ENCODE results near the gene RCOR3. TPM values are rescaled to one million over a fixed set of nuclear protein-coding genes. Genes with fewer than 3 reads are reported as not detected.
"Not testable (repeated sequence)": the region's sequence is repeated elsewhere in the genome, so short reads cannot be mapped to it uniquely, and the experiment has no call there.

The RCOR3 gene
- polyA plus RNA-seq (2013, experiment 1 of 4), result 34.0 TPM
- polyA plus RNA-seq (2013, experiment 2 of 4), result 38.7 TPM
- 30.1 TPM for polyA plus RNA-seq (2013, experiment 3 of 4)
- polyA plus RNA-seq (2013, experiment 4 of 4), result 34.0 TPM

DNA sequence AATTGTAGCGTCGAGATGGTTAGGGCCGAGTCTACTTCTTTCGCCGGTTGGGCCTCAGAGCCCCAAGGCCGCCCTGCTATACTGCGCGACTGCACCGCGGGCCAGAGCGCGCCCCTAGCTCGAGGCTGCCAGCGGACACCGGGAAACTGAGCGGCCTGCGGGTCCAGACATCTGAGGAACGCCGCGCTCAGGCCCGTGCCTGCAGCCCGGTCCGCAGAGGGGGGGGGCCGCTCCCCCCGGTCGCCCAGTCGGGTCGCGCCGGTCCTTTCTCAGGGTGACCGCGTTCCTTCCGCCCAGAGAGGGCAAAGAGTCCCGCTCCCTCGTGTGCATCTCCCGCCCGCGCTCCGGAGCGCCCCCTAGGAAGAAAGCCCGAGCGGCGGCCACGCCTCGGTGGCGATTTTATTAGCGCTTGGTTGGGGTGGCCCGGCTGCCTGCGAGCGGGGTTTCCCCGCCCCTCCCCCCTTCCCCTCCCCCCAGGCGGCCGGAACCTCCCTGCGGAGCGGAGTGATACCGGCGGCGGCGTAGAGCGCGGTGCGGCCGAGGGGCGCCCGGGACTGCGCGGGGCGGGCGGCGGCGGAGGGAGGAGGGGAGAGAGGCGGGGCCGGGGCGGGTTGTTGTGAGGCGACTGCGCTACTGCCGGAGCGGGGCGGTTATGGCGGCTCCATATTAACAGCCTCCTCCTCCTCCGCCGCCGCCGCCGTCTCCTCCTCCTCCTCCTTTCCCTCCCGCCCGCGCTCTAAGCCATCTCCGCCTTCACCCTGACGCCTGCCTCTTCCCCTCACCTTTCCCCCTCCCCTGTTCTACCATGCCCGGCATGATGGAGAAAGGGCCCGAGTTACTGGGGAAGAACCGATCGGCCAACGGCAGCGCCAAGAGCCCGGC lies at the start of gene RCOR3:
RCOR3 (plus strand) TSS at position 611 of the 882 bp plus-strand sequence; CDS start at position 806, 195 bp downstream.
- 0% methylated on average over 89 to 91 of the region's 97 CpGs for WGBS, 2 experiments

DNA sequence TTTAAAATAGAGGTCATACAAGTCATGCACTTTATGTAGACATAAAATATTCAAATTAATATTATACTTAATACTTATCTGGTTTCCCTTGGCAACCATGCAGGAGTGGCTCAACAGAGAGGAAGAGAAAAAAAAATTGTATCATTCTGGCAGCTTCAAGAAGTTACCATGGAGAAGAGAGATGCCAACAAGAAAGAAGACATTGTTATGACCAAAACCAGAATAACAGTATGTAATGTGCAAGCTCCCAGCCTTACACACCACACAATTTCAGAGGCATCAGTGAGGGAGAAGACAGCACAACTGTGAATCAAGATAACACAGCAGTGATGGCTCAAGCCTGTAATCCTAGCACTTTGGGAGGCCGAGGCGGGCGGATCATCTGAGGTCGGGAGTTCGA lies 49.1 kb upstream of the RCOR3 start:
- Histone ChIP-seq H3K4me3 (ENCODE audit: insufficient read depth, low read depth, low read length) (no peak overlapping the region), H3K27ac (ENCODE audit: insufficient read depth, low read depth, low read length, poor library complexity, severe bottlenecking) (no peak overlapping the region), H3K9me3 (ENCODE audit: control insufficient read depth, low read length) (no peaks in the 10 kb centered on the region), H3K4me1 (ENCODE audit: control insufficient read depth, insufficient read depth, low read length) (no peaks in the 10 kb centered on the region), H3K36me3 (ENCODE audit: control insufficient read depth, insufficient read depth, low read length) (no peaks in the 10 kb centered on the region), H3K27me3 (ENCODE audit: control insufficient read depth, insufficient read depth, low read length, poor library complexity, severe bottlenecking) (no peaks in the 10 kb centered on the region)
- 77 to 92% methylated on average over 5 of the region's 5 CpGs for WGBS, 2 experiments

More for the DNA sequence above, at the start of gene RCOR3:
- Histone ChIP-seq H3K36me3 (ENCODE audit: control insufficient read depth, insufficient read depth, low read length) (no peaks in the 10 kb centered on the region), H3K4me1 (ENCODE audit: control insufficient read depth, insufficient read depth, low read length) (peaks cover 9% of the 10 kb centered on the region), H3K27me3 (ENCODE audit: control insufficient read depth, insufficient read depth, low read length, poor library complexity, severe bottlenecking) (no peaks in the 10 kb centered on the region), H3K9me3 (ENCODE audit: control insufficient read depth, low read length) (no peaks in the 10 kb centered on the region), H3K4me3 (ENCODE audit: insufficient read depth, low read depth, low read length) (peak within 1 kb of the TSS; percentile 90), H3K27ac (ENCODE audit: insufficient read depth, low read depth, low read length, poor library complexity, severe bottlenecking) (peak within 1 kb of the TSS; percentile 98)

DNA sequence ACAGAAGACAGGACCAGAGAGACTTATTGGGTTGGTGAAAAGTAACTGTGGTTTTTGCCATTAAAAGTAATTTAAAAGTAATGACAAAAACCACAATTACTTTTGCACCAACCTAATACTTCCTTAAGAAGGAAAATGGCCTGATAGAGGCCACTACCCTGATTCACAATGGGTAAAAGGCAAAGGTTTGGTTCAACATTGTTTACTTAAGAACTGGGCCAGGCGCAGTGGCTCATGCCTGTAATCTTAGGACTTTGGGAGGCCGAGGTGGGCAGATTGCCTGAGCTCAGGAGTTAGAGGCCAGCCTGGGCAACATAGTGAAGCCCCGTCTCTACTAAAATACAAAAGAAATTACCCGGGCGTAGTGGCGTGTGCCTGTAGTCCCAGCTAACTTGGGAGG lies 48.2 kb upstream of the RCOR3 start:
- Histone ChIP-seq H3K4me3 (ENCODE audit: insufficient read depth, low read depth, low read length) (no peak overlapping the region), H3K4me1 (ENCODE audit: control insufficient read depth, insufficient read depth, low read length) (no peaks in the 10 kb centered on the region), H3K36me3 (ENCODE audit: control insufficient read depth, insufficient read depth, low read length) (no peaks in the 10 kb centered on the region), H3K9me3 (ENCODE audit: control insufficient read depth, low read length) (no peaks in the 10 kb centered on the region), H3K27me3 (ENCODE audit: control insufficient read depth, insufficient read depth, low read length, poor library complexity, severe bottlenecking) (no peaks in the 10 kb centered on the region), H3K27ac (ENCODE audit: insufficient read depth, low read depth, low read length, poor library complexity, severe bottlenecking) (no peak overlapping the region)
- 89 to 94% methylated on average over 6 of the region's 6 CpGs for WGBS, 2 experiments

DNA sequence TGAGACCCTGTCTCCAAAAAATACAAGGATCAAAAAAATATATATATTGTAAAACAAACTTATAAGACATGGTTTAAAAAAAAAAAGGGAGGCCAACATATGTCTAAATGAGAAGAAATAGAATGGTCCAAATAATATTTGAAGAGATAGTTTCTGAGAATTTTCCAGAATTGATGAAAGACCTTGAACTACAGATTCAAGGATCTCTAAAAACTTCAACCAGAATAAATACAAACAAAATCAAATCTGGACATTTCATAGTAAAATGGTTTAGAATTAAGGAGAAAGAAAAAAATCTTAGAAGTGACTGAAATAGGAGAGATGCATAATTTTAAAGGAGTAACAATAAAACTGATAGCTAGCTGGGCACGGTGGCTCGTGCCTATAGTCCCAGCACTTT lies 45.5 kb upstream of the RCOR3 start:
- no peaks in the 10 kb centered on the region for H3K9me3 ChIP-seq (ENCODE audit: control insufficient read depth, low read length)
- 96 to 100% methylated on average over 2 of the region's 2 CpGs for WGBS, 2 experiments

DNA sequence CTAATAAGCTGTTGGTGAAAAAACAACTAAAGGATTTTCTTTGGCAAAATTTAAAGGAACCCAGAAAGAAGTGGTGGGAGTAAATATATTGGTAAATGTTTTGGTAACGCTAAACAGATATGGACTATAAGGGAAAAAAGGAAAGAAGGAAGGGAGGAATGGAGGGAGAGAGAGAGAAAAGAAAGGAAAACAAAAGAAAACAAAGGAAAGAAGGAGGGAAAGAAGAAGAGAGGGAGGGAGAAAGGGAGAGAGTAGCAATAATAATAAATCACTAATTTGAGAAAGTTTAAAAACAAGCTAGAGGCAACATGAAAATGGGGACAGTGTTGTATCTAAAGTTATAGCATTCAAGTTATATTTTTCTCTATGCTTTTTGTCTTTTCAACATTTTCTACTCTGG lies 43.6 kb upstream of the RCOR3 start:
- no peak overlapping the region for H3K27ac ChIP-seq (ENCODE audit: insufficient read depth, low read depth, low read length, poor library complexity, severe bottlenecking)
- no peaks in the 10 kb centered on the region for H3K36me3 ChIP-seq (ENCODE audit: control insufficient read depth, insufficient read depth, low read length)
- no peaks in the 10 kb centered on the region for H3K4me1 ChIP-seq (ENCODE audit: control insufficient read depth, insufficient read depth, low read length)
- H3K27me3 ChIP-seq (ENCODE audit: control insufficient read depth, insufficient read depth, low read length, poor library complexity, severe bottlenecking), result no peaks in the 10 kb centered on the region
- no peaks in the 10 kb centered on the region for H3K9me3 ChIP-seq (ENCODE audit: control insufficient read depth, low read length)
- H3K4me3 ChIP-seq (ENCODE audit: insufficient read depth, low read depth, low read length), result no peak overlapping the region
- WGBS, 2 experiments, result 89 to 92% methylated on average over 1 of the region's 1 CpG

More for the DNA sequence above, 45.5 kb upstream of the RCOR3 start:
- Histone ChIP-seq H3K27ac (ENCODE audit: insufficient read depth, low read depth, low read length, poor library complexity, severe bottlenecking) (no peak overlapping the region), H3K27me3 (ENCODE audit: control insufficient read depth, insufficient read depth, low read length, poor library complexity, severe bottlenecking) (no peaks in the 10 kb centered on the region), H3K4me3 (ENCODE audit: insufficient read depth, low read depth, low read length) (no peak overlapping the region), H3K36me3 (ENCODE audit: control insufficient read depth, insufficient read depth, low read length) (no peaks in the 10 kb centered on the region), H3K4me1 (ENCODE audit: control insufficient read depth, insufficient read depth, low read length) (no peaks in the 10 kb centered on the region)

DNA sequence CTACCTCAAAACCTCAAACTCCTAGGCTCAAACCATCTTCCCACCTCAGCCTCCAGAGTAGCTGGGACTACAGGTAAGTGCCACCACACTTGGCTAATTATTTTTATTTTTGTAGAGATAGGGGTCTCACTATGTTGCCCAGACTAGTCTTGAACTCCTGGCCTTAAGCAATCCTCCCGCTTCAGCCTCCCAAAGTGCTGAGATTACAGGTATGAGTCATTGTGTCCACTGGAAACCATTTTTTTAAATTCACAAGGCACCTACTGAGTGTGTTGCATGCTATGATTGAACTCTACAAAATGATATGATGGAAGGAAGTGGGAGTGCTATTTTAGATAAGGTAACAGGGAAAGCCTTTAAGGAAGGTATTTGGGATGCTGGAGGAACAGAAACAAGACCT lies 41.8 kb upstream of the RCOR3 start:
- 92 to 95% methylated on average over 1 of the region's 1 CpG for WGBS, 2 experiments
- Histone ChIP-seq H3K36me3 (ENCODE audit: control insufficient read depth, insufficient read depth, low read length) (no peaks in the 10 kb centered on the region), H3K27me3 (ENCODE audit: control insufficient read depth, insufficient read depth, low read length, poor library complexity, severe bottlenecking) (no peaks in the 10 kb centered on the region), H3K27ac (ENCODE audit: insufficient read depth, low read depth, low read length, poor library complexity, severe bottlenecking) (no peak overlapping the region), H3K4me1 (ENCODE audit: control insufficient read depth, insufficient read depth, low read length) (no peaks in the 10 kb centered on the region), H3K9me3 (ENCODE audit: control insufficient read depth, low read length) (no peaks in the 10 kb centered on the region), H3K4me3 (ENCODE audit: insufficient read depth, low read depth, low read length) (no peak overlapping the region)

GRCh38 chr1:211222469-211223234 lies 36.5 kb upstream of the RCOR3 start:
- 88 to 90% methylated on average over 9 of the region's 9 CpGs for WGBS, 2 experiments
- H3K4me1 ChIP-seq (ENCODE audit: control insufficient read depth, insufficient read depth, low read length); H3K4me3 ChIP-seq (ENCODE audit: insufficient read depth, low read depth, low read length); H3K9me3 ChIP-seq (ENCODE audit: control insufficient read depth, low read length); H3K27ac ChIP-seq (ENCODE audit: insufficient read depth, low read depth, low read length, poor library complexity, severe bottlenecking); H3K36me3 ChIP-seq (ENCODE audit: control insufficient read depth, insufficient read depth, low read length); H3K27me3 ChIP-seq (ENCODE audit: control insufficient read depth, insufficient read depth, low read length, poor library complexity, severe bottlenecking): not testable (repeated sequence)

- not testable (repeated sequence) for H3K9me3 ChIP-seq (ENCODE audit: control insufficient read depth, low read length); H3K27me3 ChIP-seq (ENCODE audit: control insufficient read depth, insufficient read depth, low read length, poor library complexity, severe bottlenecking); H3K27ac ChIP-seq (ENCODE audit: insufficient read depth, low read depth, low read length, poor library complexity, severe bottlenecking); H3K36me3 ChIP-seq (ENCODE audit: control insufficient read depth, insufficient read depth, low read length); H3K4me3 ChIP-seq (ENCODE audit: insufficient read depth, low read depth, low read length); H3K4me1 ChIP-seq (ENCODE audit: control insufficient read depth, insufficient read depth, low read length)
- WGBS, 2 experiments, result 94 to 95% methylated on average over 13 of the region's 13 CpGs
These were observed 30.4 kb upstream of the RCOR3 start for GRCh38 chr1:211228573-211229364.

GRCh38 chr1:211229365-211229759 lies 29.8 kb upstream of the RCOR3 start:
- Histone ChIP-seq H3K36me3 (ENCODE audit: control insufficient read depth, insufficient read depth, low read length) (no peaks in the 10 kb centered on the region), H3K27me3 (ENCODE audit: control insufficient read depth, insufficient read depth, low read length, poor library complexity, severe bottlenecking) (no peaks in the 10 kb centered on the region), H3K4me3 (ENCODE audit: insufficient read depth, low read depth, low read length) (no peak overlapping the region), H3K27ac (ENCODE audit: insufficient read depth, low read depth, low read length, poor library complexity, severe bottlenecking) (no peak overlapping the region), H3K9me3 (ENCODE audit: control insufficient read depth, low read length) (no peaks in the 10 kb centered on the region), H3K4me1 (ENCODE audit: control insufficient read depth, insufficient read depth, low read length) (no peaks in the 10 kb centered on the region)
- 91 to 94% methylated on average over 7 of the region's 7 CpGs for WGBS, 2 experiments
